H1 (cell line): ENCODE data around the gene TSC1. TPM values are rescaled to one million over a fixed set of nuclear protein-coding genes. Genes with fewer than 3 reads are reported as not detected.
A peak's percentile ranks its signal among the peaks of the same experiment; 100 is the strongest.

ENCODE experiments used
- MAX ChIP-seq: IDR thresholded peaks from 2 replicates; pipeline ENCODE4 v1.6.1; 2012; ENCODE audit warnings: inconsistent platforms
- polyA plus RNA-seq, 7 experiments: library from polyadenylated mRNA; depleted of rRNA in 3 of 7; stranded (reverse) in 5 of 7; unstranded in 2 of 7; fragments of >200 nt in 5 of 7; fragments of 200-250 nt in 2 of 7; gene quantifications; 1 replicate in 5 of 7; 2 replicates in 1 of 7; 4 replicates in 1 of 7; pipeline versions ENCODE4 v1.2.1 to v1.2.3, GENCODE V29; 2011 to 2013; ENCODE audit warnings: missing spikeins in 2 of 7, mixed read lengths in 2 of 7
- total RNA-seq: library from RNA; stranded (reverse); fragmentation: NEBNext Ultra II Directional; extraction: Animal tissue kit (Norgen Biotek cat#: 25700); gene quantifications from 2 replicates; pipeline ENCODE4 v1.2.1, GENCODE V29; 2021

Gene TSC1
- total and polyA plus RNA-seq, 2 of the 8 experiments (the other 6 are each of a cell fraction or from before 2014, with no cell fraction given), result 37.2 to 46.0 TPM

DNA sequence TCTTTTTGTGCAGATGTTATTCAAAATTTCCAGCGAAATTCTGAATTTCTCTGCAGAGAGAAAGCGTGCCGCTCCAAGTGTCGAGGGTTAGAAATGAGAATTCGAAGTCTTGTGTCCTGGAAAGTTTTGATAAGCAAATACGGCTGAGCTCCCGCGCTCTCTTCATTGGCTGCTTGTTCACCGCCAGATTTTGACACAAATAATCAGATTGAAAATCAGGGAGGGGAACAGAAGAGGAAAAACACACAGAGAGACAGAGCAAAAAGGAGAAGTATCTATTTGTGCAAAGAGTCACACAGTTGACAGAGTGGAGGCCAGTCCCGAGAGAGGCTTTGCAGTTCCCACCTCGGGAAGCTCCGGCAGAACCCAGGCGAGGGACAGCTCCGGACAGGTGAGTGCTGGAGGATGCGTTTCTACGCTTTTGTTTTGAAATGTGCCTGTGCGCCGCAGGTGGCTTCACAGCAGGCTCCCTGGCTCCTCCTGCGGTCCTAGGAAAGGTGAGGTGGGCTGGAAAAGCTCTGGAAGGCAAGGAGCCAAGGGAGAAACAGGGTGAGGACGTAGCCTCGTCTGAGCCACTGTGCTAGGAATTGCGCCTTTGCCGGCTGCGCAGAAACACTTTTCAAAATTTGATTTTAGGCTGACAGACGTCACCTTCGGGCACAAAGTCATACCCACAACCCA lies 34.2 kb upstream of the TSC1 start, which contains the start of gene GFI1B (continued):
- TF ChIP-seq MAX, result peak; percentile 36; the same call in 1 of the 2 replicates
